Suprapubic skin (tissue), 3 donors: Measurements from ENCODE around the gene IL27RA.

Experiments
- CTCF ChIP-seq, 2 donors: fragments of 200-600 bp in 1 of 2; fragments of 450-650 bp in 1 of 2; sonication (generic) in 1 of 2; IDR thresholded peaks; one replicate each; pipeline ENCODE4 v1.5.1; 2016 to 2019; ENCODE audit warnings: antibody characterized with exemption in 2 of 2, mild to moderate bottlenecking in 1 of 2, moderate library complexity in 1 of 2
- POLR2A ChIP-seq, 2 donors: fragments of 450-650 bp; IDR thresholded peaks; one replicate each; pipeline ENCODE4 v1.6.1; 2017; ENCODE audit warnings: antibody characterized with exemption in 2 of 2, mild to moderate bottlenecking in 2 of 2, moderate library complexity in 2 of 2

GRCh38 chr19:14062558-14062855, 30.9 kb downstream of the IL27RA start:
- TF ChIP-seq CTCF (IDR thresholded peaks at IDR 0.05): no peak
- no peak for TF ChIP-seq POLR2A (IDR thresholded peaks at IDR 0.05)
